HL-60 (cell line): ENCODE data around the gene PSMB5.

Experiments
- DNase-seq, 2 experiments: peaks; one replicate each; pipeline ENCODE4 v3.0.0-alpha.2; 2010 to 2020; ENCODE audit warnings: low read depth in 1 of 2, low spot score in 1 of 2
- H3K27ac ChIP-seq: fragments of 250-450 bp; sonication (Bioruptor Pico); replicated peaks from 2 replicates; pipeline ENCODE4 v1.5.1; 2020; ENCODE audit warnings: mild to moderate bottlenecking, moderate library complexity
- H3K27me3 ChIP-seq: fragments of 250-450 bp; sonication (Bioruptor Pico); 2 replicates; pipeline ENCODE4 v1.5.1; 2021; ENCODE audit warnings: mild to moderate bottlenecking, moderate library complexity; ENCODE audit not compliant: insufficient read depth, poor library complexity, severe bottlenecking
- H3K4me3 ChIP-seq: replicated peaks from 2 replicates; pipeline ENCODE4 v1.5.1; 2011; ENCODE audit warnings: mild to moderate bottlenecking, control low read depth, low read length; ENCODE audit not compliant: insufficient read depth
- CTCF ChIP-seq: IDR thresholded peaks from one replicate; pipeline ENCODE4 v1.5.1; 2011; ENCODE audit warnings: low read length, control low read depth, inconsistent platforms; ENCODE audit not compliant: insufficient read depth
- GABPA ChIP-seq: IDR thresholded peaks from 2 replicates; pipeline ENCODE4 v1.6.1; 2012; ENCODE audit warnings: low read depth
- POLR2AphosphoS5 ChIP-seq: IDR thresholded peaks from 2 replicates; pipeline ENCODE4 v1.6.1; 2012; ENCODE audit warnings: low read depth
- REST ChIP-seq: IDR thresholded peaks from 2 replicates; pipeline ENCODE4 v1.6.1; 2012; ENCODE audit warnings: low read depth; ENCODE audit not compliant: insufficient replicate concordance
- SPI1 ChIP-seq: IDR thresholded peaks from 2 replicates; pipeline ENCODE4 v1.6.1; 2012; ENCODE audit warnings: low read depth, mild to moderate bottlenecking, borderline replicate concordance

PSMB5 gene

GRCh38 chr14:22980672-22981089 lies 54.0 kb downstream of the PSMB5 start:
- TF ChIP-seq CTCF = no peak
- no peak for TF ChIP-seq POLR2AphosphoS5
- no peak for TF ChIP-seq GABPA
- TF ChIP-seq REST = no peak
- TF ChIP-seq SPI1 = no peak
- Histone ChIP-seq H3K27ac (no peak overlapping the region), H3K27me3 (peaks cover 11% of the 10 kb centered on the region), H3K4me3 (no peak overlapping the region)
- no peak for DNase-seq

DNA sequence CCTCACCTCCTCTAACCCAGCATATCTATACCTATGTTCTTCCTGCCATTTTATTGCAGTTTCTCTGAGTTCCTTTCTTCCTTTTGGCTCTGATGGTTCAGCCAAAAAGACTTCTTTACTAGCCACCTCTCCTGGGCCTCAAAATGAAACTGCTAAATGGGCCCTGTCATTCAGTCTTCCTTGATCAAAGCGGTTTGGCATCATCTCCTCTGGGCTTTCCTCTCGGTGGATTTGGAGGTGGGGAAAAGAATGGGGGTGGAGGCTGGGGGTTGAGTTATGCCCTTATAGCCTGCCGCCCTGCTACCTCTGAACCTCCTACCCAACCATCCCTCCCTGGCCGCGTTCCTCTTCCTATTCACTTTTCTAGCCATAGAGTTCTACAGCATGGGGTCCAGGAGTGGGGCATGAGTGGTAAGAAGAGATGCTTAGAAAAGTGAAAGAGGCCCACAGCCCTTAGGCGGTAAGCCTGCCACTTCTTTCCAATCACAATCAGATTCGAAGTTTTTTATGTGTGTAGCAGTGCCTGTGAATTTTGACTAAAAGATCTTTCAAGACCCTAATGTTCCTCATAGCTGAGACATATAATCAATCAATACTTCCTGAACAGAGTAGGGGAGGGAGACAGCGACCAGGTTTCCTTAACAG lies 54.8 kb downstream of the PSMB5 start:
- Histone ChIP-seq H3K27me3 (peaks cover 11% of the 10 kb centered on the region), H3K27ac (no peak overlapping the region), H3K4me3 (no peak overlapping the region)
- no peak for DNase-seq
- TF ChIP-seq SPI1 (no peak), GABPA (no peak), POLR2AphosphoS5 (no peak), CTCF (no peak), REST (no peak)

GRCh38 chr14:22978981-22979671 lies 55.6 kb downstream of the PSMB5 start:
- Histone ChIP-seq H3K4me3 (no peak overlapping the region), H3K27ac (no peak overlapping the region), H3K27me3 (peaks cover 11% of the 10 kb centered on the region)
- TF ChIP-seq GABPA = no peak
- no peak for TF ChIP-seq POLR2AphosphoS5
- TF ChIP-seq SPI1 = no peak
- TF ChIP-seq CTCF = no peak
- TF ChIP-seq REST = no peak
- no peak for DNase-seq
